GM19455 (cell line): ENCODE measurements around the gene MDK.

Experiments used
- ATAC-seq: cut with Tn5 transposase; IDR thresholded peaks from one replicate; pipeline ENCODE4 v1.9.1; 2021; ENCODE audit not compliant: unreplicated experiment

MDK gene

GRCh38 chr11:46397526-46397925 is 16.1 kb downstream of the MDK start:
- ATAC-seq: no peak

GRCh38 chr11:46402957-46403902 is 21.8 kb downstream of the MDK start:
- no peak for ATAC-seq

GRCh38 chr11:46404476-46405017 is 23.1 kb downstream of the MDK start:
- no peak for ATAC-seq

- ATAC-seq: no peak
These were observed 26.2 kb downstream of the MDK start for GRCh38 chr11:46407635-46408034.

- ATAC-seq: no peak
These were observed 27.0 kb downstream of the MDK start for GRCh38 chr11:46408407-46408986.

GRCh38 chr11:46410021-46410420 is 28.6 kb downstream of the MDK start:
- no peak for ATAC-seq

GRCh38 chr11:46413760-46414465 is 32.4 kb downstream of the MDK start:
- no peak for ATAC-seq

GRCh38 chr11:46414466-46414796 is 33.0 kb downstream of the MDK start:
- ATAC-seq: no peak

- no peak for ATAC-seq
These were observed 33.4 kb downstream of the MDK start for GRCh38 chr11:46414879-46415278.

GRCh38 chr11:46417711-46418110 is 36.2 kb downstream of the MDK start:
- no peak for ATAC-seq

GRCh38 chr11:46418751-46419150 is 37.3 kb downstream of the MDK start:
- no peak for ATAC-seq

- no peak for ATAC-seq
These were observed 39.0 kb downstream of the MDK start for GRCh38 chr11:46420513-46420912.

- ATAC-seq: no peak
These were observed 39.9 kb downstream of the MDK start for GRCh38 chr11:46421257-46421880.

GRCh38 chr11:46422588-46422987 is 41.1 kb downstream of the MDK start:
- ATAC-seq: no peak

GRCh38 chr11:46426233-46426991 is 44.9 kb downstream of the MDK start:
- ATAC-seq: no peak

- ATAC-seq: no peak
These were observed 45.9 kb downstream of the MDK start for GRCh38 chr11:46427364-46427763.

- ATAC-seq: no peak
These were observed 48.2 kb downstream of the MDK start for GRCh38 chr11:46429717-46430116.

GRCh38 chr11:46431211-46431610 is 49.7 kb downstream of the MDK start:
- no peak for ATAC-seq
